Measurements from ENCODE around the gene GOLGA2. TPM values are rescaled to one million over a fixed set of nuclear protein-coding genes. Genes with fewer than 3 reads are reported as not detected.

Gene GOLGA2
- total and polyA plus RNA-seq, 2 of the 13 experiments (the other 11 are each of a cell fraction or from before 2014, with no cell fraction given): 45.3 to 45.8 TPM

GRCh38 chr9:128254855-128255759 lies 20.7 kb downstream of the GOLGA2 start (continued):
- no peak for TF ChIP-seq ZNF609 (CRISPR knock-in tag; IDR thresholded peaks at IDR 0.05; ENCODE audit: borderline replicate concordance)
- no peak for TF ChIP-seq HOXA5 (CRISPR knock-in tag; IDR thresholded peaks at IDR 0.05)
- no peak for TF ChIP-seq ZNF317 (CRISPR knock-in tag; IDR thresholded peaks at IDR 0.05)
- TF ChIP-seq ZFP36 (IDR thresholded peaks at IDR 0.05; ENCODE audit: borderline replicate concordance, low read depth, low read length, partially characterized antibody): no peak
- TF ChIP-seq ISX (CRISPR knock-in tag; conservative IDR thresholded peaks at IDR 0.05): no peak
- TF ChIP-seq ZBTB33 (CRISPR knock-in tag; IDR thresholded peaks at IDR 0.05): 0 out of 2 replicates have a peak, but pooled peaks have one; percentile 24
- TF ChIP-seq EZH2 (conservative IDR thresholded peaks at IDR 0.05; ENCODE audit: low read depth, low read length): no peak
- TF ChIP-seq ZNF816 (CRISPR knock-in tag; IDR thresholded peaks at IDR 0.05; ENCODE audit: borderline replicate concordance): no peak
- no peak for TF ChIP-seq U2AF1 (optimal IDR thresholded peaks at IDR 0.05; ENCODE audit: low read depth, low read length)
- TF ChIP-seq TIGD3 (CRISPR knock-in tag; IDR thresholded peaks at IDR 0.05; ENCODE audit: borderline replicate concordance): no peak
- TF ChIP-seq ZNF557 (CRISPR knock-in tag; IDR thresholded peaks at IDR 0.05): 0 out of 2 replicates have a peak, but pooled peaks have one; percentile 36
- TF ChIP-seq SP4 (CRISPR knock-in tag; IDR thresholded peaks at IDR 0.05): peak; percentile 30; the same call in 1 of the 2 replicates
- TF ChIP-seq RBM22 (optimal IDR thresholded peaks at IDR 0.05; ENCODE audit: low read length): peak; percentile 55
- no peak for TF ChIP-seq CC2D1A (CRISPR knock-in tag; IDR thresholded peaks at IDR 0.05)
- no peak for TF ChIP-seq TGIF2 (CRISPR knock-in tag; IDR thresholded peaks at IDR 0.05)
- no peak for TF ChIP-seq ZNF253 (CRISPR knock-in tag; IDR thresholded peaks at IDR 0.05; ENCODE audit: borderline replicate concordance)
- TF ChIP-seq ZNF768 (CRISPR knock-in tag; IDR thresholded peaks at IDR 0.05): 0 out of 2 replicates have a peak, but pooled peaks have one; percentile 18
- TF ChIP-seq MNT (IDR thresholded peaks at IDR 0.05): no peak
- TF ChIP-seq XRCC5 (optimal IDR thresholded peaks at IDR 0.05; ENCODE audit: low read length): peak; percentile 87

All from HepG2 (cell line).